ENCODE data around the gene ITPKB. TPM values are rescaled to one million over a fixed set of nuclear protein-coding genes. Genes with fewer than 3 reads are reported as not detected.

ITPKB gene
- total and polyA plus RNA-seq, 4 experiments from 2014 or later: 52.2 to 159 (median 104) TPM

Other genes with a start within 250 kb of the ITPKB start
- gene STUM, start 190.5 kb downstream of the ITPKB start, total RNA-seq: not detected
- gene STUM, start 190.5 kb downstream of the ITPKB start, polyA plus RNA-seq: under 1 TPM in 1 of 2 donors, not detected in 1; 0.03 TPM
- 1 to 10 TPM; 3.5 to 3.7 TPM for gene PSEN2, start 131.3 kb upstream of the ITPKB start, total RNA-seq
- gene PSEN2, start 131.3 kb upstream of the ITPKB start, polyA plus RNA-seq: 1 to 10 TPM; 4.0 to 4.9 TPM
- 10 to 100 TPM; 69.2 to 70.7 TPM for gene COQ8A, start 201.0 kb upstream of the ITPKB start, total RNA-seq
- 10 to 100 TPM; 43.5 to 49.4 TPM for gene COQ8A, start 201.0 kb upstream of the ITPKB start, polyA plus RNA-seq